ENCODE measurements around the gene AP1AR.

- TF ChIP-seq, protein P1, sequence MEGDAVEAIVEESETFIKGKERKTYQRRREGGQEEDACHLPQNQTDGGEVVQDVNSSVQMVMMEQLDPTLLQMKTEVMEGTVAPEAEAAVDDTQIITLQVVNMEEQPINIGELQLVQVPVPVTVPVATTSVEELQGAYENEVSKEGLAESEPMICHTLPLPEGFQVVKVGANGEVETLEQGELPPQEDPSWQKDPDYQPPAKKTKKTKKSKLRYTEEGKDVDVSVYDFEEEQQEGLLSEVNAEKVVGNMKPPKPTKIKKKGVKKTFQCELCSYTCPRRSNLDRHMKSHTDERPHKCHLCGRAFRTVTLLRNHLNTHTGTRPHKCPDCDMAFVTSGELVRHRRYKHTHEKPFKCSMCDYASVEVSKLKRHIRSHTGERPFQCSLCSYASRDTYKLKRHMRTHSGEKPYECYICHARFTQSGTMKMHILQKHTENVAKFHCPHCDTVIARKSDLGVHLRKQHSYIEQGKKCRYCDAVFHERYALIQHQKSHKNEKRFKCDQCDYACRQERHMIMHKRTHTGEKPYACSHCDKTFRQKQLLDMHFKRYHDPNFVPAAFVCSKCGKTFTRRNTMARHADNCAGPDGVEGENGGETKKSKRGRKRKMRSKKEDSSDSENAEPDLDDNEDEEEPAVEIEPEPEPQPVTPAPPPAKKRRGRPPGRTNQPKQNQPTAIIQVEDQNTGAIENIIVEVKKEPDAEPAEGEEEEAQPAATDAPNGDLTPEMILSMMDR (IDR thresholded peaks at IDR 0.05) = no peak
- TF ChIP-seq EP300 (IDR thresholded peaks at IDR 0.05) = no peak
Observed at GRCh38 chr4:112213091-112213490, 18.5 kb upstream of the AP1AR start.

All from tibial nerve (tissue), 4 donors.